Raji (cell line): ENCODE data around the gene DAPK2.

Experiments used
- POLR2A ChIP-seq: IDR thresholded peaks from 2 replicates; pipeline ENCODE4 v1.6.1; 2011; ENCODE audit warnings: low read depth, low read length, control low read depth; ENCODE audit not compliant: insufficient read depth

Gene DAPK2

DNA sequence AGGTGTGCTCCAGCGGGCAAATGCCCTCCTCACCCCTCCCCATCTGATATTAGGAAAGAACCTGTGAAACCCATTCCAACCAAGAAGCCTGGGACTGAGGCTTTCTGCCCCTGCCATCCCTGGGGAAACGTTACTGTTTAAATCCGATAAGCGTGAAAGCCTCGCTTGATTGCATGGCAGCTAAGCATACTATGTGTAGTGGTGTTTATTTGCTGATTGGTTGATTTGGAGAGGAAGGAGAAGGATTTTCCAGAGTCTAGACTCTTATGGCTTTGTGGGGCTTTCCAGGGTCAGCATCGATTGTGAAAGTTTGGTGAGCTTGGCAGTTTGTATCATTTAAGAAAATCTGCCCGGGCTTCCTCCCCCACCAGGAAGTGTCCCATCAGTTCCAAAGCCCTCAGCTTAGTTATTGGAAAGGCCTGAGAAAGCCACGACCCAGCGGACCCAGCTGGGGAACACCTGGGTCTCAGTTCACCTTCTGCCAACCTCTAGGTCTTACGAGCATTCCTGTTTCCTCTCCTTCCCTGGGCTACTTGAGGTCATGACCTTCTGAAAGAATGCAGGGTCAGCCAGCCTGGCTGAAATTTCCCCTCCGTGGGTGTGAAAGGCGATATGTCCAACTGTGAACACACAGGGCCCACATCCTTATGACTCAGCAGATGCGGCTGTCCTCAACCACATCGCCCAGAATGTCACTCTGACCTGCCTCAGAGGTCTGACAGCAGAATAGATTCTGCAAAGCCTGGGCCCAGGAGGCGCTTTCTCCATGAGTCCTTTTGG, 149.8 kb downstream of the DAPK2 start:
- no peak for TF ChIP-seq POLR2A

DNA sequence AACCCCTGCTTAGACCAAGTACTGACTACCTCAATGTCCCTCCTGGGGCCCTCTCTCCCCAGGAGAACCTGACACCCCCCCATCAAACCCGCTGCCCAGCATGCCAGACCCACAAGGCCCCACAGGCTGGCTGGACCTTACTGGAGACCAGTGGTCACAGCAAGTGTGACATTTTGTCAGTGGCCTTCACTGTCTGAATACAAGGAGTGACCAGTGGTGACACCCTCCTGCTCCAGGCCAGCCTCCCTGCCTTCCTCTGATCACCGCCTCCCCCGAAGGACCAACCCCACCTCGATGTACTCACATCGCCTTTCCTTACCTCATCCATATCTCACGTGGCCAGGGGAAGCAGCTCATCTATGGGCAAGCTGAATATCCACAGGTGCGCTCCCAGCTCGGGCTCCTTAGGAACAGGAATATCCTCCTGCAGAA, 150.5 kb downstream of the DAPK2 start:
- no peak for TF ChIP-seq POLR2A

DNA sequence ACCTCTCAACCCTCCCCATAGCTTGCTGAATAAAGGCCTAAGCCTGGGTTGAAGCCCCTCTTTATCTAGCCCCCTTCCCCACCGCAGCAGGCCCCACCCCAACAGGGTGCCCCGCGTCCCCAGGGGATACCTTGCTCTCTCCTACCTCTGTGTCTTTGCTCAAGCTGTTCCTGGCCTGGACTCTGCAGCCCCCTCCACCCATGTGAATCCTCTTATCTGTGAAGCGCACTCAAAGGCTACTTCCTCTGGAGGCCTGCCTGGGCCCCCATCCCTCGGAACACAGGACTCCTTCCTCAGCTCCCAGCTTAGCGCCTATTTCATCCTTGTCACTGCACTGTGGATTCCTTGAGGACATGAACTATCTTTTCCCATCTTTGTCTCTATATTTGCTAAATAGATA, 151.1 kb downstream of the DAPK2 start:
- TF ChIP-seq POLR2A = no peak

DNA sequence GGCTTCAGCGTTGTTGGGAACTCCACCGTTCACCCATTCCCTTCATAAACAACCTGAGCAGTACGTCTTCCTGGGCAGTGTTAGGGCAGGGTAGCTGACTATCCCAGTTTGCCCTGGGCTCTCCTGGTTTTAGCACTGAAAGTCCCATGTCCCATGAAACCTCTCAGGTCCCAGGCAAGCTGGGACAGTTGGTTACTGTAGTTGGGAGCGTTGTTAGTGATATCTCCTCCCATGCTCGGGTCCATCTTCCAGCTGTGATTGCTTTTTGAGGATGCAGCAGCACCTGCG, 151.7 kb downstream of the DAPK2 start:
- TF ChIP-seq POLR2A = no peak

DNA sequence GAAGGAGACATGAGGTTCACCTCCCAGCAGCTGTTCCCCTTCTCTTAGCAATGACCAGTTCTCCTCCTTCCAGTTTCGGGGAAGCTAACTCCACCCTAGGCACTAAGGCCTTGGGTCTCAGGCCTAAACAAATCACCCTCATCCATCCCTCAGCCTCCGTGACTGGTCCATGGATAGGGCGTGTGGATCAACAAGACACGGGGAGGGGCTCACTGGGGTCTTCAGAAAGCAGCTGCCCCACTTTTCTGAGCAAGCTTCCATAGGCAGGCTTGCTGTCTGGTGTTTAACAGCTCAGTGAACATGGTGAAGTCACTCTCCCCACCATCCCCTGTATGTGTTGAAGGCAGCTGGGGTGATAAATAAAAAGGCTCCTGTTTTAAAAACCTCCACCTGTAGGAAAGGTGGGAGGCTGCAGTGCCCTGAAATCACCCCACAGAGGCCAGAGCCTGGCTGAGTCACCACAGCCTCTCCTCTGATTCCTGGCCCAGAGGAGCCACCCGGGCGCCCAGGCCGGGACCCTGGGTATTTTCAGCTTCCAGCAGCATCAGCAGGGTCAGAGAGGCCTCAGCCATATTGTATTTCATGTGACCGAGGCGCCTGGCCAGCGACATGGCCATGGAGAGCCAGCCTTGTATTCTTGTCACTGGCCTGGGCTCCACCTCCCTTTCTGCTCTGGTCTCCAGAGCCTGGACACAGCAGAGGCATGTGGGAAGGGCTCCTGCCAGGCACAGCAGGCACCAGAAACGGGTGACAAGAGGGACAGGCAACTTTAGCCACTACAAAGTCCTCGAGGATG, 152.2 kb downstream of the DAPK2 start:
- no peak for TF ChIP-seq POLR2A

DNA sequence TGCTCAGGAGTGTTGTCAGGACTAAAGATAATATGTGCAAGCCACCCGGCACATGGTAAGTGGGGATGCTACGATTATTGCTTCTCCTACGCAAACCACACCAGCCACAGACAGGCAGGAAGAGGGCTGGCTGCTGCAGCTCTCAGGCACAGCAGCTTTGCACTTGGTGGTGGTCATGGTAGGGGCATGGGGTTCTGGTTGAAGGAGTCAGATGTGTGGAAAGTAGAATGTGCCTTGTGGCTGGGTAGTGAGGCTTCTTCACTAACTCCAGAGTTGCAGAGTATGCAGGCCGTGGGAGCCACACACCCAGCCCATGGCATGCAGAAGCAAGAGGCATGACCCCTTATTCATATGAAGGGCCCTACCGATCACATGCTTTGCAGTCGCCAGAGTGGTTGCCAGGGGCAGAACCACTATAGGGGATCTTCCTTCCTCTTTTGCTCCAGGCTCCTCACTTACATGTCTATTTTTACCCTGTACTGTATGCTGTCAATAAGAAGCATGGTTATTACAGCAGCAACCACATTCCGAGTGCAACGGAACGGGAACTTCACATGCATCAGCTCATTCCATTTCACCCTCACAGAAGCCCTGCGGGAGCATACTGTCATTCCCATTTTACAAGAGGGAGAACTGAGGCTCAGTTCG, 153.4 kb downstream of the DAPK2 start:
- TF ChIP-seq POLR2A = no peak

DNA sequence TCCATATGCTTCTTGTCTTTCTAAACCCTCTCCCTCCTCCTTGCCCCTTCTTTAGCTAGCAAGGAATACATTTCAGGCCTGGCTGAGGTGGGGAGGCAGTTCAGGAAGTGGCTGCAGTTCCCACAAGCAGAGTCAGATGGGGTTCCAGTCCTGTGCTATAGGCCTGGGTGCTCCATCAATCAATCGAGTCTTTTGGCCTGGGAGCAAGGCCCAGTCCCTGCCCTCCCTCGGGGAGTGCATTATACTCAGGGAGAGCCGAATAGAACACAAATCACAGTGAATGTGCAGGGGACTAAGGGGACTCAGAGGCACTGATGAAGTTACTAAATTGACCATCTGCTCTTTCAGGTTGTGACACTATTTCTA, 154.5 kb downstream of the DAPK2 start:
- TF ChIP-seq POLR2A = no peak

DNA sequence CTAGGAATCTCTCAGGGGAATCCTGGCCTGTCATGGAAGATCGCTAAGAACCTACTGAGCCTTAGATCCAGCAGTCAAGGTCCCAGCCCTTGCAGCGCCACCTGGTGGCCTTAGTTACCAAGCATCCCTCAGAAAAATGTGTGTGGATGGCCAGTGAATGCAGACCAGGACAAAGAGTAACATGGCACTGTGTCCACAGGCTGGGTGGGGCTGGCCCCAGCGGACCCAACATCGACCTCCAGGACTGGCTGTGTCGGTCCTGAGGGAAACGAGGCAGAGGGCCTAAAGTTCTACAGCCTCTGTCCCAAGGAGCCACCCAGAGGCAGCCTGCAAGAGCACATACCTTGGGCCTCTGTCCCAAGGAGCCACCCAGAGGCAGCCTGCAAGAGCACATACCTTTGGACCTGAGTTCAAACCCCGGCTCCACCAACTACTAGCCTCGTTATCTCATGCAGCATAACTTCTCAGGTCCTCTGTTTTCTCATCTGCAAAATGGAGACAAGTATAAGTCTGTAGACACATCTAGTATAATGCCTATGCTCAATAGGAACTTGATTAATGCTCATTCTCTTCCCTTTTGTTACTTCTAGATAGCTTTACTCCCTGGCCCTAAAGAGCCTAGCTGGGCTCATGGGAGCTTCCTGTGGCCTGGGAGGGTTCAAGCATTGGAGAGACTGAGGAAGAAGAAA, 155.1 kb downstream of the DAPK2 start:
- no peak for TF ChIP-seq POLR2A

DNA sequence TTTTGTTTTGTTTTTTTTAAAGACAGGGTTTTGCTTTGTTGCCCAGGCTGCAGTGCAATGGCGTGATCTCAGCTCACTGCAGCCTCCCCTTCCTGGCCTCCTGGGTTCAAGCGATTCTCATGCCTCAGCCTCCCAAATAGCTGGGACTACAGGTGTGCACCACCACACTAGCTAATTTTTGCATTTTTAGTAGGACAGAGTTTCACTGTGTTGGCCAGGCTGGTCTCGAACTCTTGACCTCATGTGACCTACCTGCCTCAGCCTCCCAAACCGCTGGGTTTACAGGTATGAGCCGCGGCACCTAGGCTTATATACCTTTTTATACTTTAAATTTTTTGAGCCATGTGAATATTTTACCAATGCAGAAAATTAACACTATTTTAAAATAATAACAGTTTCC, 155.7 kb downstream of the DAPK2 start:
- no peak for TF ChIP-seq POLR2A

DNA sequence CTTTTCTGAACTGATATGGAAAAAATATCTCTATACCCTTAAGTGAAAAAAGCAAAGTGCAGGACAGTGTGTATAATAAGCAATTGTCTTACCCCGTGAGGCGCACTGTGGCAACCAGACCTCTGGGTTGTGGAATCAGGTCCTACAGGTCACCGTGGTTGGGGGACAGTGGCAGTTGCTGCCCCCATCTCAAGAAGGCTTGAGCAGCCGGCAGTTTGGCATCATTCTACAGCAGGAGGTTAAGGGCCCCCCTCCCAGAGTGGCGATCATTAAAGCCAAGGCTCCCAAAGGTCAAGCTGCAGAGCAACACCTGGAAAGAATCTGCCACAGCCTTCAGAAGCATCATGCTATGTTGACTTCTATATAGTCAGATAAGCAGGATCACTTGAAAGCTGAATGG, 156.5 kb downstream of the DAPK2 start:
- no peak for TF ChIP-seq POLR2A

DNA sequence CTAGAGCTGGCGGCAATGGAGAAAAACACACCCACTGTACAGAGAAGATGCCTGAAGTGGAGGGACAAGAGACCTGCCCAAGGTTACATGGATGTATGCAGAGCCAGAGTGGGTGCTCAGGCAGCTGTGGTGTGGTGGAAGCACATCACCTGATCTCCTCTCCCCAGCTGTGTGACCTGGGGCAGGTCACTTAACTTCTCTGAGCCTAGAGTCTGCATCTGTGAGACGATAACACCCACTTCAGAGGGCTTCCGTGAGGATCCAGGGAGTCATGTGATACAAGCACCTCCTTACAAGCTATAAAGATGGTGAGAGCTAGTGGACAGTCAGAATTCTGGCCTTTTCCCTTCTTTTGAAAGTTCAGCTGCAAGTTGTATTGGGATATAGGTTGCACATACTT, 157.5 kb downstream of the DAPK2 start:
- no peak for TF ChIP-seq POLR2A

DNA sequence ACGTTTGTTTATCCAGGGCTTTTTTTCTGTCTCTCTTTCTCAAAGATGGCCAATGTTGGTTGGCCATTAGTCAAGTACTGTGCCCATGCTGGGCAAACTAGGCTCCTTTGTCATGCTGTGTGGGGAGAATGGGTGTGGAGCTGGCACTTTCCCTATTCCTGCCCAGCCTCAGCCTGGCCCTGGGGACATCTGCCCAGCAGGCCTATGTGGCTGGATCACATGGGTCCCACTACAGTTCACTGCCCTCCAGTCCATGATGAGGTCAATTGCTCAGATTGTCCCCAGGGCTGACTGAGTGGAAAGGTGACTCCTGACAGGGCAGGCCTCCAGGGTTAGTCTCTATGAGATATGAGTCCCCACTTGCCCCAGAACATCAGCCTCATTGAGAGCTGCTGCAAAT, 158.1 kb downstream of the DAPK2 start:
- TF ChIP-seq POLR2A = no peak

DNA sequence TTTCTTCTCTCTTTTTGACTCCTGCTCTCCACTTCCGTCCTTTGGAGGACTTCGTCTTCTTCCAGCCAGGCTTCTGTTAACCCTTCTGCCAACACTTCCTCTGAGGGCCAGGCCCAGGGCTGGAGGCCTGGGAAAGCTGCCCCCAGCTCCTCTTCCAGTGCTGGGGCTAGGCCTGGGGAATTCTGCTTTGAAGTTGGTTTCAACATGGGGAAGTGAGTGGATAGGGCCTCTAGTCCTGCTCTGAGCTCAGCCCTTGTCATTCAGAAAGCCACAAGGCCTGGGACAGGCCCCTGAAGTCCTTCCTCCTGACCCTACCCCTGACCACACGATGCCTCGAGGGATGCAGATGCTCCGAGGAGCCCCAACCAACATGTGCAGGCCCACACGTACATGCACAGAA, 158.7 kb downstream of the DAPK2 start:
- TF ChIP-seq POLR2A = no peak

DNA sequence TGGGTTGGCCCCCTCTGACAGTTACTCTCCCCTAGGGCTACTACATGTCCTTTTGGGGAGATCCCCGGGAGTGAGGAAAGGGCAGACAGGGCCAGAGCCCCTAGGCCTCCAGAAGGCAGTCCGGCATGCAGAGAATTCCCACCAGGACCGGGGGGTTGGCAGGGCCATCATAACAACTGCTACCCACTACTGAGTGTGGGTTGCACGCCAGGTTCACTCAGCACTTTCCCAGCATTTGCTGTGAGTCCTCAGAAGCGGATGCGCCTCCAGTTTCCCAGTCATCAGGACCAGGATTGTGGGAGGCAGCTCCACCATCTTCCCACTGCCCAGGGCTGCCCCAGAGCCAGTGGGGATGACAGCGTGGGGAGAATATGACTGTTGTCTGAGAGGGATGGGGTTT, 161.3 kb downstream of the DAPK2 start:
- no peak for TF ChIP-seq POLR2A

DNA sequence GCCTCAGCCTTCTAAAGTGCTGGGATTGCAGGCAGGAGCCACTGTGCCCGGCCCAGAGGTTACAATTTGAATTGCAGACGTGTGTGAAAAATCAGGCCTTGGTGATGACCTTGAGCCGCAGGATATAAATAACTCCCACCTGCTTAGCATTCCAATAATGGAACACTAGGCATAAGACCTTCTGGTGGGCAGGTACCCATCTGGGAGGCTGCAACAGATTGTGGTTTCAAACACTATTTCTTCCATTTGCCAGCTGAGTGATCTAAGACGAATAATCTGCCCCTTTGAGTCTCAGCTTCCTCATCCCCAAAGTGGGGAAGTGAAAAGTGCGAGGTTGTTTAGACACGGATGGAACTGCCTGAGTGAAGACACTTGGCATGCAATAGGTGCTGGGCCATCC, 164.9 kb downstream of the DAPK2 start:
- TF ChIP-seq POLR2A = no peak

DNA sequence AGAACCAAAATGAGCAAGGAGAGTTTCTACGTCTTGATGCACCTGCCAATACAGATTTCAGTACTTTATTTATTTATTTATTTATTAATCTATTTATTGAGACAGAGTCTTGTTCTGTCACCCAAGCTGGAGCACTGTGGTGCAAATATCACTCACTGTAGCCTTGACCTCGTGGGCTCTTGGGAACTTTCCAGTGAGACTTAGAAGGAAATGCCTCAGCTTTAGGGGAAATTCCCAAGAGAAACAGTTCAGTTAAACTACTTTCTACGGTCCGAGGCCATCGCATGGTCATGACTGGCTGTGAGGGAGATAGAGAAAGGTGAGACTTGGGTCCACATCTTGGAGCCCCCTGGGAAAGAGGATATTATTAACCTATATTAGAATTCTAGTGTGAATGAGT, 165.5 kb downstream of the DAPK2 start:
- no peak for TF ChIP-seq POLR2A
